PFSK-1 (cell line): Measurements from ENCODE around the gene CLIP3.

Experiments
- FOXP2 ChIP-seq: optimal IDR thresholded peaks from 2 replicates; pipeline ENCODE3; 2011; ENCODE audit warnings: borderline replicate concordance, control low read depth, inconsistent platforms; ENCODE audit not compliant: insufficient read depth; ENCODE audit errors: extremely low read length, extremely low read depth
- POLR2AphosphoS5 ChIP-seq: IDR thresholded peaks from 2 replicates; pipeline ENCODE4 v1.6.1; 2012; ENCODE audit warnings: low read depth, mild to moderate bottlenecking, control low read depth, low read length, moderate library complexity
- SIN3A ChIP-seq: IDR thresholded peaks from 2 replicates; pipeline ENCODE4 v1.6.1; 2012; ENCODE audit warnings: mild to moderate bottlenecking, low read length, moderate library complexity, borderline replicate concordance; ENCODE audit not compliant: insufficient read depth
- TAF1 ChIP-seq: IDR thresholded peaks from 2 replicates; pipeline ENCODE4 v1.6.1; 2012; ENCODE audit warnings: low read length, control low read depth, borderline replicate concordance; ENCODE audit not compliant: insufficient read depth
- TF ChIP-seq, protein P1 (sequence below), 2 experiments: IDR thresholded peaks; 2 replicates each; pipeline versions ENCODE4 v1.6.1 to v1.8.0; 2011 to 2012; ENCODE audit warnings: low read depth in 2 of 2, low read length in 2 of 2, control low read depth in 1 of 2, inconsistent platforms in 1 of 2, mild to moderate bottlenecking in 1 of 2, moderate library complexity in 1 of 2; ENCODE audit not compliant: insufficient read depth in 1 of 2

CLIP3 gene

DNA sequence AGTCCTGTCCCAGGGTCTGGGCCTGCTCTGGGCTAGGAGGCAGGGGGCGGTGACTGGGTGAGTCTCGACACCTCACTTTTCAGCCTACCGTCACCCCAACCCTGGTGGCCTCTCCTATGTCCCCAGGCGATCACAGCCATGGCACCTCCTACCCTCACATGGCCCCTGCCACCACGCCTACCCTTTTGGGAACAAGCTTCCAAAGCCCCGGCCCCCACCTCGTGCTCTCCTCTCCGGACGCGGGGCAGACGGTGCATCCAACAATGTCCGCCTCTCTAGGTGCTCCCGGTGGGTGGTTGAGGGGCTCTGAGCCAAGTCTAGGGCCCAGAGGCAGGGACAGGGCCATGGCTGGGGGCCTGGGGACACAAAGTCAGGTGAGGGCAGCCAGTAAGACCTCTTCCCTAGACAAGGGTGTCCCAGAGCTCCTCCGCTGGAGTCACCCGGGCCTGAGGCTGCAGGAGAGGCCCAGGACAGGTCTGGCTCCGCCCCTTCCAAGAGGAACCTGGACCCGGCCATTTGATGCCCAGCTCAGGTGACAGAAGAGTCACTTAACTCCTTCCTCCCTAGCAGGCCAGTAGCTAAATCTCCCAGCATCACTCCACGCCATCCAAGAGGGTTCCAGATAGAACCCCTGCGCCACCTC lies 24.2 kb downstream of the CLIP3 start, which contains the start of gene SYNE4:
TSS of gene SYNE4 (minus strand) at position 478 of the 643 bp plus-strand sequence. CDS start at position 346, 132 bp downstream.
- TF ChIP-seq, protein P1, sequence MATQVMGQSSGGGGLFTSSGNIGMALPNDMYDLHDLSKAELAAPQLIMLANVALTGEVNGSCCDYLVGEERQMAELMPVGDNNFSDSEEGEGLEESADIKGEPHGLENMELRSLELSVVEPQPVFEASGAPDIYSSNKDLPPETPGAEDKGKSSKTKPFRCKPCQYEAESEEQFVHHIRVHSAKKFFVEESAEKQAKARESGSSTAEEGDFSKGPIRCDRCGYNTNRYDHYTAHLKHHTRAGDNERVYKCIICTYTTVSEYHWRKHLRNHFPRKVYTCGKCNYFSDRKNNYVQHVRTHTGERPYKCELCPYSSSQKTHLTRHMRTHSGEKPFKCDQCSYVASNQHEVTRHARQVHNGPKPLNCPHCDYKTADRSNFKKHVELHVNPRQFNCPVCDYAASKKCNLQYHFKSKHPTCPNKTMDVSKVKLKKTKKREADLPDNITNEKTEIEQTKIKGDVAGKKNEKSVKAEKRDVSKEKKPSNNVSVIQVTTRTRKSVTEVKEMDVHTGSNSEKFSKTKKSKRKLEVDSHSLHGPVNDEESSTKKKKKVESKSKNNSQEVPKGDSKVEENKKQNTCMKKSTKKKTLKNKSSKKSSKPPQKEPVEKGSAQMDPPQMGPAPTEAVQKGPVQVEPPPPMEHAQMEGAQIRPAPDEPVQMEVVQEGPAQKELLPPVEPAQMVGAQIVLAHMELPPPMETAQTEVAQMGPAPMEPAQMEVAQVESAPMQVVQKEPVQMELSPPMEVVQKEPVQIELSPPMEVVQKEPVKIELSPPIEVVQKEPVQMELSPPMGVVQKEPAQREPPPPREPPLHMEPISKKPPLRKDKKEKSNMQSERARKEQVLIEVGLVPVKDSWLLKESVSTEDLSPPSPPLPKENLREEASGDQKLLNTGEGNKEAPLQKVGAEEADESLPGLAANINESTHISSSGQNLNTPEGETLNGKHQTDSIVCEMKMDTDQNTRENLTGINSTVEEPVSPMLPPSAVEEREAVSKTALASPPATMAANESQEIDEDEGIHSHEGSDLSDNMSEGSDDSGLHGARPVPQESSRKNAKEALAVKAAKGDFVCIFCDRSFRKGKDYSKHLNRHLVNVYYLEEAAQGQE (IDR thresholded peaks at IDR 0.05; ENCODE audit: insufficient read depth in 1 of 2, low read depth in 2 of 2, low read length in 2 of 2): no peak
- no peak for TF ChIP-seq TAF1
- TF ChIP-seq SIN3A: no peak
- TF ChIP-seq POLR2AphosphoS5: no peak
- TF ChIP-seq FOXP2: no peak

GRCh38 chr19:36006955-36007354 lies 25.7 kb downstream of the CLIP3 start:
- TF ChIP-seq SIN3A (no peak), POLR2AphosphoS5 (no peak), FOXP2 (no peak), TAF1 (no peak)
- TF ChIP-seq, protein P1 (IDR thresholded peaks at IDR 0.05; ENCODE audit: insufficient read depth in 1 of 2, low read depth in 2 of 2, low read length in 2 of 2): no peak

GRCh38 chr19:36003284-36003683 lies 29.4 kb downstream of the CLIP3 start:
- TF ChIP-seq POLR2AphosphoS5 (no peak), FOXP2 (no peak), TAF1 (no peak), SIN3A (no peak)
- TF ChIP-seq, protein P1 (IDR thresholded peaks at IDR 0.05; ENCODE audit: insufficient read depth in 1 of 2, low read depth in 2 of 2, low read length in 2 of 2): no peak

DNA sequence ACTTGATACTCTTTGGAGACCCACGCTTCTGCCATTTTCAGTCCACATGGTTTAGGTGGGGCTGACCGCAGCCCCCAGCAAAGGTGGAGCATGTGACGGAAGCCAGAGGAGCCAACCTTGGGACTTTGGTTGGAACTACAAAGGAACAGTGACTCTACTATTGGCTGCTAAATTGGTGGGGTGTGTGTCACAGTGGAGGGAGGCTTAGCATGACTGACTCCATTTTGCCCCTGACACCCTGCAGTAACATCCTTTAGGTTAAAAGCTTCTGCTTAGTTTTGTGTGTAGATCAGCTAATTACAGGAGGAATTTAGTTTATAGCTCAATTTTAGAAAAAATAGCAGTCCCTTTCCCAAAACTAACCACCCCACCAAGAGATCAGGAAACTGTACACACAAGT lies 31.1 kb downstream of the CLIP3 start:
- TF ChIP-seq FOXP2 (no peak), POLR2AphosphoS5 (no peak), TAF1 (no peak), SIN3A (no peak)
- TF ChIP-seq, protein P1 (IDR thresholded peaks at IDR 0.05; ENCODE audit: insufficient read depth in 1 of 2, low read depth in 2 of 2, low read length in 2 of 2): no peak

- no peak for TF ChIP-seq FOXP2
- no peak for TF ChIP-seq SIN3A
- TF ChIP-seq POLR2AphosphoS5: no peak
- no peak for TF ChIP-seq TAF1
- TF ChIP-seq, protein P1 (IDR thresholded peaks at IDR 0.05; ENCODE audit: insufficient read depth in 1 of 2, low read depth in 2 of 2, low read length in 2 of 2): no peak
Observed at GRCh38 chr19:35996777-35997176, 35.9 kb downstream of the CLIP3 start.
